Urothelium cell line (cell line): ENCODE data around the gene HOXB6.

Experiments used
- DNase-seq: peaks from one replicate; pipeline ENCODE4 v3.0.0; 2011; ENCODE audit warnings: low spot score, mixed read lengths
- FAIRE-seq: peaks from 2 replicates; lab custom pipeline; 2011; peaks lifted over from hg19 to GRCh38; lab: Jason Lieb, UNC

HOXB6 gene

GRCh38 chr17:48636177-48637018 lies 31.6 kb upstream of the HOXB6 start:
- FAIRE-seq, result no peak
- DNase-seq, result no peak

- DNase-seq (no peak), FAIRE-seq (no peak)
Observed at GRCh38 chr17:48634493-48635208, 29.9 kb upstream of the HOXB6 start.

- DNase-seq, result no peak
- no peak for FAIRE-seq
Observed at GRCh38 chr17:48633266-48633677, 28.5 kb upstream of the HOXB6 start.

- FAIRE-seq (no peak), DNase-seq (no peak)
Observed at GRCh38 chr17:48632579-48633265, 27.9 kb upstream of the HOXB6 start.

GRCh38 chr17:48631693-48632578 lies 27.1 kb upstream of the HOXB6 start:
- DNase-seq, result no peak
- no peak for FAIRE-seq

- DNase-seq, result no peak
- FAIRE-seq, result no peak
Observed at GRCh38 chr17:48630925-48631692, 26.3 kb upstream of the HOXB6 start.

GRCh38 chr17:48630009-48630924 lies 25.5 kb upstream of the HOXB6 start:
- DNase-seq, result no peak
- FAIRE-seq, result no peak

- no peak for DNase-seq
- no peak for FAIRE-seq
Observed at GRCh38 chr17:48629411-48629759, 24.6 kb upstream of the HOXB6 start.

- no peak for FAIRE-seq
Observed at GRCh38 chr17:48628649-48629410, 24.0 kb upstream of the HOXB6 start.

GRCh38 chr17:48627623-48628521 lies 23.1 kb upstream of the HOXB6 start:
- DNase-seq, result no peak
- FAIRE-seq, result no peak

More at GRCh38 chr17:48628649-48629410, 24.0 kb upstream of the HOXB6 start:
- no peak for DNase-seq

GRCh38 chr17:48627118-48627597 lies 22.4 kb upstream of the HOXB6 start:
- no peak for FAIRE-seq
- DNase-seq, result no peak

GRCh38 chr17:48626245-48627117 lies 21.7 kb upstream of the HOXB6 start, which contains the start of gene HOXB9:
Gene HOXB9, minus strand, starts transcription at chr17:48626358. Its CDS starts 89 bp downstream, at chr17:48626269.
- FAIRE-seq (peak; percentile 97), DNase-seq (peak; percentile 92)

GRCh38 chr17:48625495-48626244 lies 20.9 kb upstream of the HOXB6 start:
- DNase-seq (peak; percentile 81), FAIRE-seq (peak; percentile 86)

GRCh38 chr17:48624544-48625494 lies 20.0 kb upstream of the HOXB6 start:
- peak; percentile 58 for DNase-seq

More at GRCh38 chr17:48624544-48625494, 20.0 kb upstream of the HOXB6 start:
- peak; percentile 82 for FAIRE-seq
